ENCODE measurements around the gene RWDD3.

Gene RWDD3

GRCh38 chr1:95276429-95276828 is 42.4 kb downstream of the RWDD3 start:
- TF ChIP-seq ZBTB7A (IDR thresholded peaks at IDR 0.05; ENCODE audit: low read depth), result no peak
- TF ChIP-seq CREB1 (IDR thresholded peaks at IDR 0.05; ENCODE audit: low read depth), result no peak
- no peak for TF ChIP-seq REST (IDR thresholded peaks at IDR 0.05; ENCODE audit: low read depth)
- TF ChIP-seq MAX (IDR thresholded peaks at IDR 0.05), result no peak
- no peak for TF ChIP-seq TAF1 (IDR thresholded peaks at IDR 0.05; ENCODE audit: low read depth)
- no peak for TF ChIP-seq EGR1 (IDR thresholded peaks at IDR 0.05)
- TF ChIP-seq EP300 (IDR thresholded peaks at IDR 0.05; ENCODE audit: borderline replicate concordance), result no peak
- no peak for TF ChIP-seq NFIC (IDR thresholded peaks at IDR 0.05)
- no peak for TF ChIP-seq YY1 (IDR thresholded peaks at IDR 0.05; ENCODE audit: low read depth)
- TF ChIP-seq CEBPB (IDR thresholded peaks at IDR 0.05), result no peak
- no peak for TF ChIP-seq FOXM1 (IDR thresholded peaks at IDR 0.05; ENCODE audit: borderline replicate concordance, low read depth)
- no peak for TF ChIP-seq TEAD4 (IDR thresholded peaks at IDR 0.05)
- TF ChIP-seq TCF12 (IDR thresholded peaks at IDR 0.05; ENCODE audit: low read depth), result no peak
- no peak for TF ChIP-seq RAD21 (IDR thresholded peaks at IDR 0.05; ENCODE audit: low read depth)
- TF ChIP-seq, protein P1, sequence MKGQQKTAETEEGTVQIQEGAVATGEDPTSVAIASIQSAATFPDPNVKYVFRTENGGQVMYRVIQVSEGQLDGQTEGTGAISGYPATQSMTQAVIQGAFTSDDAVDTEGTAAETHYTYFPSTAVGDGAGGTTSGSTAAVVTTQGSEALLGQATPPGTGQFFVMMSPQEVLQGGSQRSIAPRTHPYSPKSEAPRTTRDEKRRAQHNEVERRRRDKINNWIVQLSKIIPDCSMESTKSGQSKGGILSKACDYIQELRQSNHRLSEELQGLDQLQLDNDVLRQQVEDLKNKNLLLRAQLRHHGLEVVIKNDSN (IDR thresholded peaks at IDR 0.05), result no peak

DNA sequence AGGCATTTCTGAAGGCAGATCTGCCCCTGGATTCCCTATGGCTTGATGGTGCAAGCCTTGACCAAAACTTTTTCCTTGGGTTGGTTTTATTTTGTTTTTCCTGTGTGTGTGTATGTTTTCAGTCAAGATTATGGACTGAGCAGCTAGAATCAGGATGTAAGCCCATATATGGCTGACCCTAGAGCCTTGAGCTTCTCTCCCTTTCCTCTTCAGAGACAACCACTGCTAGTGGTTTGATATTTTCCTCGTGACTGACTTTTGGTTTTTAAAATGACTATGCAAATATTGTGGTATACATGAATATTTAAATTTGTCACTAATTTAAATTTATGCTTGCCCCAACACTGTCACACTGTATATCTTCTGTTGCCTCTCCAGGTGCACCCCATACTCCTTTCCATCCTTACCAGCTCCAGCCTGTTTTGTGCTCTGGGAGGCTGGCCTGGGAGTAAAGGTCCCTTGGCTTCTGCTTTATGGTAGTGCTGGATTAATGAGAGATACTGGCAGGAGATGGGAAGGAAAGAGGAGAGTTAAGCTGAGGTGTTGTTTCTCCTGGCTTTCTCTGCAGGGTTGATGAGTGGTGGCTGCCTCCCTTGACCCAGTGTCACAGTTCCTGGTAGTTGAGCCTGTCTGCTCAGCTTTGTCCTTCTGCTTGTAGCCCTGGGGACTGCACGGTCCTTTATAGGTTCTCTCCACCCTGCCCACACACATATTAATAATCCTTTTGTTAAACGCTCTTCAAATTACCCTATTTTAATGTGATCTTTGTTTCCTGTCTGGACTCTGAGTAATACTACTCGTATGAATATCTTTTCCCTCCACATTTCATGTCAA is 44.4 kb downstream of the RWDD3 start:
- no peak for TF ChIP-seq RAD21 (IDR thresholded peaks at IDR 0.05; ENCODE audit: low read depth)
- TF ChIP-seq TEAD4 (IDR thresholded peaks at IDR 0.05), result no peak
- no peak for TF ChIP-seq TAF1 (IDR thresholded peaks at IDR 0.05; ENCODE audit: low read depth)
- TF ChIP-seq CEBPB (IDR thresholded peaks at IDR 0.05), result no peak
- TF ChIP-seq MAX (IDR thresholded peaks at IDR 0.05), result no peak
- TF ChIP-seq YY1 (IDR thresholded peaks at IDR 0.05; ENCODE audit: low read depth), result no peak
- TF ChIP-seq, protein P1 (IDR thresholded peaks at IDR 0.05), result no peak
- no peak for TF ChIP-seq ZBTB7A (IDR thresholded peaks at IDR 0.05; ENCODE audit: low read depth)
- TF ChIP-seq FOXM1 (IDR thresholded peaks at IDR 0.05; ENCODE audit: borderline replicate concordance, low read depth), result no peak
- TF ChIP-seq EGR1 (IDR thresholded peaks at IDR 0.05), result no peak
- no peak for TF ChIP-seq REST (IDR thresholded peaks at IDR 0.05; ENCODE audit: low read depth)
- TF ChIP-seq NFIC (IDR thresholded peaks at IDR 0.05), result no peak
- TF ChIP-seq EP300 (IDR thresholded peaks at IDR 0.05; ENCODE audit: borderline replicate concordance), result no peak

DNA sequence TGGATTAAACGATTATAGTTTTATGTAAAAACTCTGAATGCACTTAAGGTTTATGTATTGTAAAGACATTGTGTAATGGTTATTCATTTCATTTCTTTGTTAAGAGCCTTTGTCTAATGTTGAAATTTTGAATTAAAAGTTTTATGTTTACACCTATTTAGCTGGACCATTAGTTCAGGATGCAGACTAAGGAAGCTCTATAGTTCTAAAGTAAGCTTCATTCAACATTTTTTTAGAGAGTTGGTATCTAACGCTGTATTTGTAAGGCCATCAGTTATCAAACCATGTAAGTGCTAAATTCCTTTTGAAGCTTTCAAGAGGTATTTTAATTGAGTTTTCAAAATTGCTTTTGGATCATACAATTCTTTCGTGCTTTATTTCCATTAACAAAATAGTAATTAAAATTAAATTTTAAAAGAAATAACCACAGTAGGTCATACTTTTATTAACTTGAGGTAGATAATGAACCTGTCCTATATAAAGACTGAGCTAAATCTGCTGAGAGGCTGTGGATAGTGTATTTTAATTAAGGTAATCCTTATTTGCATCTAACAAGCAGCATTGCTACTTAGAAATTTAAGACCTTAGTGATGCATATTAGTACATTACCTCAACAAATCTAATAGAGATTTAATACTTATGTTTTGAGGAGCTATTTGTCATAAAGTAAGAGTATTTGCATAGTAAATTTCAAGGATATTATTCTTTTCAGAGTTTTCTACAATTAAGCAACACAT is 47.9 kb downstream of the RWDD3 start:
- TF ChIP-seq, protein P1 (IDR thresholded peaks at IDR 0.05), result no peak
- no peak for TF ChIP-seq RAD21 (IDR thresholded peaks at IDR 0.05; ENCODE audit: low read depth)
- no peak for TF ChIP-seq MAX (IDR thresholded peaks at IDR 0.05)

GRCh38 chr1:95282518-95282895 is 48.5 kb downstream of the RWDD3 start:
- no peak for TF ChIP-seq CEBPB (IDR thresholded peaks at IDR 0.05)
- no peak for TF ChIP-seq NFIC (IDR thresholded peaks at IDR 0.05)
- no peak for TF ChIP-seq FOXM1 (IDR thresholded peaks at IDR 0.05; ENCODE audit: borderline replicate concordance, low read depth)
- no peak for TF ChIP-seq TEAD4 (IDR thresholded peaks at IDR 0.05)

GRCh38 chr1:95284420-95284819 is 50.4 kb downstream of the RWDD3 start:
- TF ChIP-seq REST (IDR thresholded peaks at IDR 0.05; ENCODE audit: low read depth) (no peak), CREB1 (IDR thresholded peaks at IDR 0.05; ENCODE audit: low read depth) (no peak), TCF12 (IDR thresholded peaks at IDR 0.05; ENCODE audit: low read depth) (no peak), TEAD4 (IDR thresholded peaks at IDR 0.05) (no peak), EP300 (IDR thresholded peaks at IDR 0.05; ENCODE audit: borderline replicate concordance) (no peak), EGR1 (IDR thresholded peaks at IDR 0.05) (no peak), FOXM1 (IDR thresholded peaks at IDR 0.05; ENCODE audit: borderline replicate concordance, low read depth) (no peak), ZBTB7A (IDR thresholded peaks at IDR 0.05; ENCODE audit: low read depth) (no peak), RAD21 (IDR thresholded peaks at IDR 0.05; ENCODE audit: low read depth) (no peak), YY1 (IDR thresholded peaks at IDR 0.05; ENCODE audit: low read depth) (no peak), TAF1 (IDR thresholded peaks at IDR 0.05; ENCODE audit: low read depth) (no peak), CEBPB (IDR thresholded peaks at IDR 0.05) (no peak), MAX (IDR thresholded peaks at IDR 0.05) (no peak)
- TF ChIP-seq, protein P1 (IDR thresholded peaks at IDR 0.05), result no peak
